GM21528 (cell line): ENCODE data around the gene DIAPH2.
"Not testable (repeated sequence)": the region's sequence is repeated elsewhere in the genome, so short reads cannot be mapped to it uniquely, and the experiment has no call there.

Experiments
- ATAC-seq: cut with Tn5 transposase; IDR thresholded peaks from one replicate; pipeline ENCODE4 v1.9.1; 2021; ENCODE audit warnings: mild to moderate bottlenecking, moderate library complexity; ENCODE audit not compliant: unreplicated experiment, low FRiP score

Gene DIAPH2

GRCh38 chrX:97405031-97405660, 720.5 kb downstream of the DIAPH2 start:
- no peak for ATAC-seq

GRCh38 chrX:97409632-97410415, 725.2 kb downstream of the DIAPH2 start:
- ATAC-seq, result not testable (repeated sequence)

GRCh38 chrX:97416461-97416860, 731.8 kb downstream of the DIAPH2 start:
- no peak for ATAC-seq

- no peak for ATAC-seq
Observed at GRCh38 chrX:97429101-97429500, 744.5 kb downstream of the DIAPH2 start.

- ATAC-seq, result no peak
Observed at GRCh38 chrX:97431281-97431680, 746.6 kb downstream of the DIAPH2 start.

GRCh38 chrX:97446298-97446882, 761.7 kb downstream of the DIAPH2 start:
- no peak for ATAC-seq

- ATAC-seq, result no peak
Observed at GRCh38 chrX:97447306-97447705, 762.7 kb downstream of the DIAPH2 start.

- no peak for ATAC-seq
Observed at GRCh38 chrX:97452283-97452682, 767.6 kb downstream of the DIAPH2 start.

GRCh38 chrX:97461763-97462162, 777.1 kb downstream of the DIAPH2 start:
- no peak for ATAC-seq

GRCh38 chrX:97471071-97471470, 786.4 kb downstream of the DIAPH2 start:
- ATAC-seq, result no peak

GRCh38 chrX:97474933-97475332, 790.3 kb downstream of the DIAPH2 start:
- ATAC-seq, result no peak

GRCh38 chrX:97479106-97479890, 794.7 kb downstream of the DIAPH2 start:
- ATAC-seq, result no peak

GRCh38 chrX:97481228-97481627, 796.6 kb downstream of the DIAPH2 start:
- no peak for ATAC-seq

GRCh38 chrX:97482666-97483300, 798.1 kb downstream of the DIAPH2 start:
- no peak for ATAC-seq

- ATAC-seq, result no peak
Observed at GRCh38 chrX:97490656-97491055, 806.0 kb downstream of the DIAPH2 start.

- ATAC-seq, result peak; percentile 95
Observed at GRCh38 chrX:97494756-97495372, 810.2 kb downstream of the DIAPH2 start.

- no peak for ATAC-seq
Observed at GRCh38 chrX:97498093-97498492, 813.5 kb downstream of the DIAPH2 start.

- ATAC-seq, result no peak
Observed at GRCh38 chrX:97504431-97504830, 819.8 kb downstream of the DIAPH2 start.

GRCh38 chrX:97517763-97518162, 833.1 kb downstream of the DIAPH2 start:
- ATAC-seq, result no peak

GRCh38 chrX:97522307-97522706, 837.7 kb downstream of the DIAPH2 start:
- no peak for ATAC-seq
